Erythroblast (primary cell): ENCODE measurements around the gene GATA2.

ENCODE experiments used
- GATA1 ChIP-seq: IDR thresholded peaks from 2 replicates; pipeline ENCODE4 v1.6.1; 2011; ENCODE audit warnings: low read depth, mild to moderate bottlenecking, control low read depth, low read length, moderate library complexity
- POLR2A ChIP-seq: IDR thresholded peaks from 2 replicates; pipeline ENCODE4 v1.6.1; 2011; ENCODE audit warnings: mild to moderate bottlenecking, low read length

- no peak for TF ChIP-seq POLR2A
- no peak for TF ChIP-seq GATA1
Measured at GRCh38 chr3:128459461-128459820, 33.6 kb downstream of the GATA2 start.
